ENCODE data around the gene CRYGS.
"Not testable (repeated sequence)": the region's sequence is repeated elsewhere in the genome, so short reads cannot be mapped to it uniquely, and the experiment has no call there.

CRYGS gene

GRCh38 chr3:186564586-186564985 lies 20.4 kb upstream of the CRYGS start:
- FAIRE-seq, result no peak
- DNase-seq (ENCODE audit: insufficient read length, low spot score), result no peak

- FAIRE-seq, result peak; percentile 67
- no peak for DNase-seq (ENCODE audit: insufficient read length, low spot score)
These were observed 8.3 kb upstream of the CRYGS start for GRCh38 chr3:186552408-186553031.

GRCh38 chr3:186551387-186551786 lies 7.2 kb upstream of the CRYGS start:
- DNase-seq (ENCODE audit: insufficient read length, low spot score), result no peak
- no peak for FAIRE-seq

GRCh38 chr3:186549497-186549896 lies 5.3 kb upstream of the CRYGS start:
- FAIRE-seq (no peak), DNase-seq (ENCODE audit: insufficient read length, low spot score) (no peak)

- FAIRE-seq (no peak), DNase-seq (ENCODE audit: insufficient read length, low spot score) (no peak)
These were observed 3.3 kb downstream of the CRYGS start for GRCh38 chr3:186540835-186541226.

- DNase-seq (ENCODE audit: insufficient read length, low spot score) (peak; percentile 34), FAIRE-seq (peak; percentile 99)
These were observed 3.9 kb downstream of the CRYGS start for GRCh38 chr3:186540221-186540834.

GRCh38 chr3:186538779-186539178 lies 5.4 kb downstream of the CRYGS start:
- no peak for DNase-seq (ENCODE audit: insufficient read length, low spot score)
- peak; percentile 85 for FAIRE-seq

- DNase-seq (ENCODE audit: insufficient read length, low spot score) (no peak), FAIRE-seq (peak; percentile 26)
These were observed 7.0 kb downstream of the CRYGS start for GRCh38 chr3:186536883-186537844.

GRCh38 chr3:186534113-186534669 lies 10.0 kb downstream of the CRYGS start:
- peak; percentile 98 for FAIRE-seq
- DNase-seq (ENCODE audit: insufficient read length, low spot score), result no peak

- DNase-seq (ENCODE audit: insufficient read length, low spot score) (no peak), FAIRE-seq (peak; percentile 90)
These were observed 11.5 kb downstream of the CRYGS start for GRCh38 chr3:186532598-186533072.

- DNase-seq (ENCODE audit: insufficient read length, low spot score), result not testable (repeated sequence)
These were observed 12.5 kb downstream of the CRYGS start for GRCh38 chr3:186531694-186532093.

GRCh38 chr3:186530415-186530814 lies 13.8 kb downstream of the CRYGS start:
- no peak for FAIRE-seq
- no peak for DNase-seq (ENCODE audit: insufficient read length, low spot score)

More at GRCh38 chr3:186531694-186532093, 12.5 kb downstream of the CRYGS start:
- FAIRE-seq, result not testable (repeated sequence)

- FAIRE-seq (peak; percentile 21), DNase-seq (ENCODE audit: insufficient read length, low spot score) (no peak)
These were observed 14.8 kb downstream of the CRYGS start for GRCh38 chr3:186529201-186529999.

- DNase-seq (ENCODE audit: insufficient read length, low spot score) (no peak), FAIRE-seq (peak; percentile 88)
These were observed 17.9 kb downstream of the CRYGS start for GRCh38 chr3:186526256-186526606.

GRCh38 chr3:186525369-186526255 lies 18.6 kb downstream of the CRYGS start:
- no peak for DNase-seq (ENCODE audit: insufficient read length, low spot score)
- peak; percentile 80 for FAIRE-seq

- FAIRE-seq, result no peak
- DNase-seq (ENCODE audit: insufficient read length, low spot score), result no peak
These were observed 19.6 kb downstream of the CRYGS start for GRCh38 chr3:186524616-186525015.

- FAIRE-seq (no peak), DNase-seq (ENCODE audit: insufficient read length, low spot score) (no peak)
These were observed 20.7 kb downstream of the CRYGS start for GRCh38 chr3:186523434-186523833.

GRCh38 chr3:186523022-186523421 lies 21.2 kb downstream of the CRYGS start:
- FAIRE-seq, result no peak
- no peak for DNase-seq (ENCODE audit: insufficient read length, low spot score)

Data from GM19239 (cell line).